Measurements from ENCODE around the gene NELFE.

Gene NELFE

GRCh38 chr6:31952890-31953289 is 5.9 kb downstream of the NELFE start:
- no peak overlapping the region for H3K27ac ChIP-seq

GRCh38 chr6:31952140-31952805 is 6.5 kb downstream of the NELFE start:
- H3K27ac ChIP-seq: peak overlapping the region in 1 of 2 donors; percentile 0

More at GRCh38 chr6:31952890-31953289, 5.9 kb downstream of the NELFE start:
- DNase-seq (ENCODE audit: low spot score): no peak
- no peak for TF ChIP-seq CTCF (IDR thresholded peaks at IDR 0.05)
- H3K4me3 ChIP-seq: no peak overlapping the region

GRCh38 chr6:31949926-31950548 is 8.7 kb downstream of the NELFE start:
- no peak overlapping the region for H3K4me3 ChIP-seq
- H3K27ac ChIP-seq: no peak overlapping the region
- TF ChIP-seq CTCF (IDR thresholded peaks at IDR 0.05): no peak
- DNase-seq (ENCODE audit: low spot score): no peak

More at GRCh38 chr6:31952140-31952805, 6.5 kb downstream of the NELFE start:
- H3K4me3 ChIP-seq: no peak overlapping the region
- peak; percentile 73 for DNase-seq (ENCODE audit: low spot score)
- peak; percentile 23 for TF ChIP-seq CTCF (IDR thresholded peaks at IDR 0.05)

- Histone ChIP-seq H3K27ac (peak overlapping the region in 1 of 2 donors; percentile 26), H3K4me3 (no peak overlapping the region)
- no peak for TF ChIP-seq CTCF (IDR thresholded peaks at IDR 0.05)
- peak; percentile 71 for DNase-seq (ENCODE audit: low spot score)
These were observed 9.9 kb downstream of the NELFE start for GRCh38 chr6:31948753-31949413.

- DNase-seq (ENCODE audit: low spot score): no peak
- Histone ChIP-seq H3K4me3 (no peak overlapping the region), H3K27ac (no peak overlapping the region)
- TF ChIP-seq CTCF (IDR thresholded peaks at IDR 0.05): no peak
These were observed 10.5 kb downstream of the NELFE start for GRCh38 chr6:31948306-31948705.

- TF ChIP-seq CTCF (IDR thresholded peaks at IDR 0.05): no peak
- H3K27ac ChIP-seq: no peak overlapping the region
- no peak for DNase-seq (ENCODE audit: low spot score)
These were observed 10.9 kb downstream of the NELFE start for GRCh38 chr6:31947864-31948263.

More at GRCh38 chr6:31947864-31948263, 10.9 kb downstream of the NELFE start:
- no peak overlapping the region for H3K4me3 ChIP-seq

Measured in coronary artery (tissue), 2 donors.